Hepatocyte (in vitro differentiated cells): ENCODE results near the gene AMIGO3.

Source experiments
- EZH2 ChIP-seq: fragments of 200-600 bp; sonication (generic); IDR thresholded peaks from 2 replicates; pipeline ENCODE4 v1.6.1; 2016; ENCODE audit warnings: antibody characterized with exemption, mild to moderate bottlenecking, borderline replicate concordance
- EZH2phosphoT487 ChIP-seq: fragments of 200-600 bp; sonication (generic); IDR thresholded peaks from one replicate; pipeline ENCODE4 v1.6.1; 2018; ENCODE audit warnings: antibody characterized with exemption, mild to moderate bottlenecking, low read depth, moderate library complexity; ENCODE audit not compliant: unreplicated experiment, severe bottlenecking
- TF ChIP-seq, protein P1 (sequence below): fragments of 200-600 bp; sonication (generic); IDR thresholded peaks from 2 replicates; pipeline ENCODE4 v1.5.1; 2016; ENCODE audit warnings: antibody characterized with exemption, mild to moderate bottlenecking; ENCODE audit not compliant: poor library complexity

DNA sequence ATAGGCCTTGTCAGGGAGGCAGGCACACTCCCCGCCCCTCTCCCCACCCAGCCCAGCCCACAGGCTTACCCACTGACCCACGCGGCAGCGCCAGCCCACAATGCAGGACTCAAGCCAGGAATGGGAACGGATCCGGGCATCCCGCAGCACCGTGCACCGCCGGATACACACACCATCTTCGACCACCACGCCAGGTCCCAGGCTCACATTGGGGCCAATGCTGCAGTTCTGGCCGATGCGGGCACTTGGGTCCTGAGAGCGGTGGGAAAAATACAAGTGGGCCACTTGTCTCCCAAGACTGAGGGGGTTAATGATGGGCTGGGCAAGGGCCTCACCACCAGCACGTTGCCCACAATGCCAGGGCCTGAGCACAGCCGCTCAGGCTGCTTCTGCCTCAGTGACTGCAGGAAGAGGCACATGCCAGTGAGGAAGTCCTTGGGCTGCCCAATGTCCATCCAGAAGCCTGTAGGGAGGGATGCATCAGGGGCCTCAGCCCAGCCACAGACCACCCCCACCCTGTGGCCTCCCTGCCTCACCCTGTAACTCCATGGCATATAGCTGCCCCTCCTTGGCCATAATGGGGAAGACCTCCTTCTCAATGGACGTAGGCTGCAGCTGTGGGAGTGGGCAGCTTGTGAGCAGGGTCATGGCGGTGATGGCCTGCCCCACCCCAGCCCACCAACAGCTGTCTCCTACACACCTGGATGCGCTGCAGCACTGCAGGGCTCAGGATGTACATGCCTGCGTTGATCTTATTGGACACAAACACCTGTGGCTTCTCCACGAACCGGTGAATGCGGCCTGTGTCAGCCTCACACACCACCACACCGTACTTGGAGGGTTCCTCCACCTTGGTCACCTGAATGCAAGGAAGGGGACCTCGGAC is 2.7 kb upstream of the AMIGO3 start:
- TF ChIP-seq, protein P1, sequence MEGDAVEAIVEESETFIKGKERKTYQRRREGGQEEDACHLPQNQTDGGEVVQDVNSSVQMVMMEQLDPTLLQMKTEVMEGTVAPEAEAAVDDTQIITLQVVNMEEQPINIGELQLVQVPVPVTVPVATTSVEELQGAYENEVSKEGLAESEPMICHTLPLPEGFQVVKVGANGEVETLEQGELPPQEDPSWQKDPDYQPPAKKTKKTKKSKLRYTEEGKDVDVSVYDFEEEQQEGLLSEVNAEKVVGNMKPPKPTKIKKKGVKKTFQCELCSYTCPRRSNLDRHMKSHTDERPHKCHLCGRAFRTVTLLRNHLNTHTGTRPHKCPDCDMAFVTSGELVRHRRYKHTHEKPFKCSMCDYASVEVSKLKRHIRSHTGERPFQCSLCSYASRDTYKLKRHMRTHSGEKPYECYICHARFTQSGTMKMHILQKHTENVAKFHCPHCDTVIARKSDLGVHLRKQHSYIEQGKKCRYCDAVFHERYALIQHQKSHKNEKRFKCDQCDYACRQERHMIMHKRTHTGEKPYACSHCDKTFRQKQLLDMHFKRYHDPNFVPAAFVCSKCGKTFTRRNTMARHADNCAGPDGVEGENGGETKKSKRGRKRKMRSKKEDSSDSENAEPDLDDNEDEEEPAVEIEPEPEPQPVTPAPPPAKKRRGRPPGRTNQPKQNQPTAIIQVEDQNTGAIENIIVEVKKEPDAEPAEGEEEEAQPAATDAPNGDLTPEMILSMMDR: no peak
- TF ChIP-seq EZH2: no peak
- TF ChIP-seq EZH2phosphoT487: no peak
